H4 (cell line): ENCODE data around the gene NBPF3. TPM values are rescaled to one million over a fixed set of nuclear protein-coding genes. Genes with fewer than 3 reads are reported as not detected.
"Not testable (repeated sequence)": the region's sequence is repeated elsewhere in the genome, so short reads cannot be mapped to it uniquely, and the experiment has no call there.

Experiments
- DNase-seq: peaks from one replicate; pipeline ENCODE4 v3.0.0-alpha.2; 2015; ENCODE audit warnings: low spot score
- total RNA-seq: library from RNA; depleted of rRNA; stranded (reverse); fragments of >200 nt; shearing (Covaris generic); gene quantifications from 2 replicates; pipeline ENCODE4 v1.2.3, GENCODE V29; 2014; rRNA removed

Gene NBPF3
- total RNA-seq, 1 experiment from 2014 or later = 12.0 TPM

DNA sequence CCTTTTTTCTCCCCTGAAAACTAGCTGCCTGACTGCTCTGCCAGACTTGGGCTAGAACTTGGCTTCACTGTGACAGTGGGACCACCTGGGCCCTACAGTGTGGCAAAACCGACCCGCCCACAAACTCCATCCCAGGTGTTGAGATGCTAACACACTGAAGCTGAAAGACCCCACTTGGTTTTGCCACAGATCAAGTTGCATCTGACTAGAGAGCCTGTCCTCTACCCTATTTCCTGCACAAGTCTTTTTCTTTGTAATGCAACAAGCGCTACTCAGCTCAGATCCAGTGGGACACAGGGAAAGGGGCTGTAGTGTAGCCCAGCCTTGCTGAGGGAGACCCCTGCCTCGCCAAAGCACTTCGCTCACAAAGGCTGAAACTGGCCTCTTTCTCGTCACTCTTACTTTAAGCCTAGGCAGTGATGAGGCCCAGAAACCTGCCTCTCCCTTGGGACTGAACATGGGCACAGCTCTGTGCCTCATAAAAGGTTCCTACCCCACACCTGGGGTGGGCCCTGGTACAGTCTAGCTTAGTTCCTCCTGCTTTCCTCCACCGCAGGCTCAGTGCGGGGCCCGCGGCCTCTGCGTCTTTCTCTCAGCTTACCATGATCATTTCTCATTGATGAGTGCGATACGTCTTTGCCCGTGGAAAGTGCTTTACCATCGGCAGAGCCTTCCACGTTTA, 79.0 kb downstream of the NBPF3 start:
- no peak for DNase-seq

DNA sequence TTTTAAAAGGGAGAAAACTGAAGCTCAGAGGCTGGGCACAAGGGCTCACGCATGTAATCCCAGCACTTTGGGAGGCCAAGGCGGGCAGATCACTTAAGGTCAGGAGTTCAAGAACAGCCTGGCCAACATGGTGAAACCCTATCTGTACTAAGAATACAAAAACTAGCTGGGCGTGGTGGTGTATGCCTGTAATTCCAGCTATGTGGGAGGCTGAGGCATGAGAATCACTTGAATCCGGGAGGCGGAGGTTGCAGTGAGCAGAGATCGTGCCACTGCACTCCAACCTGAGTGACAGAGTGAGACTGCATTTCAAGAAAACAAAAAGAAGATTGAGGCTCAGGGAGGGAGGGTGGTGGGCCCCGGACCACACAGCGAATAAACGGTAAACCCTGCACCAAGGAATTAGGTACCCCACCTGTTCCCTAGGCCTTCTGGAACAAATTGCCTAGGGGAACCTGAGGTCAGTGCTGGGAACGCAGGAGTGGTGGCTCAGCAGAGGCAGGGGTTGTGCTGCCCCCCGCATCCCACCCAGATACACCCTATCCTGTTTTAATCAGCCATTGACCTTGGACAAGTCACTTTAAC, 79.6 kb downstream of the NBPF3 start:
- not testable (repeated sequence) for DNase-seq

DNA sequence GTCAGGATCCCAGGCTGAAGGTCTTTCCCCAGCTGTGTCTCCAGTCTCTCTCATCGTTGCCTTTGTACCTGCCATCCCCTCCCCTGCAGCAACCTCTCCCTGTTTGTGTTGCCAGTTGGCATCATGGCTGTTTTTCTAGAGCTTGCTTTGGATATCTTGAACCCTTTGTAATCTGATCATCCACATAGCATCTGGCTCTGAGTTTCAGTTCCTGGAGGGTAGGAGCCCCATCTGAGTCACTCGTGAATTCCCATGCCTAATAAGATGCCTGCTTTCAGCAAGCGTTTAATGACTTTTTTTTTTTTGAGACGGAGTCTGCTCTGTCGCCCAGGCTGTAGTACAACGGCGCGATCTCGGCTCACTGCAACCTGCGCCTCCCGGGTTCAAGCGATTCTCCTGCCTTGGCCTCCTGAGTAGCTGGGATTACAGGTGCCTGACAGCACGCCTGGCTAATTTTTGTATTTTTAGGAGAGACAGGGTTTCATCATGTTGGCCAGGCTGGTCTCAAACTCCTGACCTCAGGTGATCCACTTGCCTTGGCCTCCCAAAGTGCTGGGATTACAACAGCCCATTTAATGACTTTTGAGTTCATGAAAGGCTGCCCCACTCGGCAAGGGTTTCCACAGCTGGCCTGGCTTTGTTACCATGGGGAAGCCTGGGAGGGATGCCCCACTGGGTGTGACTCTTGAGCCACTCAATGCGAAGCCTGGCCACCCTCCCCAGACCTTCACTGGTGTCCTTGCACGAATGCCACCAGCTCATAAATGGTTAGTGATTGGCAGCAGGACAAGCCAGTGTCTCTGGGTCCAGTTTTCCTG, 81.2 kb downstream of the NBPF3 start:
- no peak for DNase-seq

DNA sequence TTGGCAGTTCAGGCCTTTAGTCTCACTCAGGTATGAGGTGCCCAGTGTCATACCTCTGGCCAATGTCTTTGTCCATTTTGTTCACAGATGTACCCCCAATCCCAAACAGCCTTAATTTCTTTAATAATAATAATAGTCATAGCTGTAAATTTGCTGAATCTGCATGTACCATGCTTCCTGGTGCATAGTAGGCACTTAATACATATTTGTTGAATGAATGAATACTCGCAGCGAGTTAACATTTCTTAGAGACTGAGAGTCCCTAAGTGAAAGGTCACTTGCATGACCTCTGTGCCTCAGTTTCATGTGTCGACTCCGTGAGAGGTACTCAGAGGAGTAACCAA, 81.8 kb downstream of the NBPF3 start:
- no peak for DNase-seq

DNA sequence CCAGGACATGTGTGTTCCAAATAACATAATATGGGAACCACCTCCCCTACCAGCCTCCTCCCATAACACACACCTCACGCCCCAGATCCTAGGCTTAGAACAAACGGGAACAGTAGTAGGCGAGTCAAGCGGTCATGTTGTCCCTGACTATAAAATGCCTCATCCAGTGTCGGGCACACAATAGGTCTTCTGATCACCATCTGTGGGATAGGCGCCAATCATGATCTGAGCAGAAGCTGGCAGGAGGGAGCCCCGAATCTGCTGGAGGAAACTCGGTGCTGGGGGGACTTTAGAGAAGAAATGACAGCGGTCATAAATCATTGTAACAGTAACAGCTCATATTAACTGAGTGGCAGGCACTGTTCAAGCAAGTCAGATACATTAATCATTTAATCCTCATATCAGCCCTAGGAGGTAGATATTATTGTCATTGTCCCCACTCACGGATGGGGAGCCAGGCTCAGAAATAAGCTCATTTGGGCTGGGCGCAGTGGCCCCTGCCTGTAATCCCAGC, 82.6 kb downstream of the NBPF3 start:
- DNase-seq = no peak

DNA sequence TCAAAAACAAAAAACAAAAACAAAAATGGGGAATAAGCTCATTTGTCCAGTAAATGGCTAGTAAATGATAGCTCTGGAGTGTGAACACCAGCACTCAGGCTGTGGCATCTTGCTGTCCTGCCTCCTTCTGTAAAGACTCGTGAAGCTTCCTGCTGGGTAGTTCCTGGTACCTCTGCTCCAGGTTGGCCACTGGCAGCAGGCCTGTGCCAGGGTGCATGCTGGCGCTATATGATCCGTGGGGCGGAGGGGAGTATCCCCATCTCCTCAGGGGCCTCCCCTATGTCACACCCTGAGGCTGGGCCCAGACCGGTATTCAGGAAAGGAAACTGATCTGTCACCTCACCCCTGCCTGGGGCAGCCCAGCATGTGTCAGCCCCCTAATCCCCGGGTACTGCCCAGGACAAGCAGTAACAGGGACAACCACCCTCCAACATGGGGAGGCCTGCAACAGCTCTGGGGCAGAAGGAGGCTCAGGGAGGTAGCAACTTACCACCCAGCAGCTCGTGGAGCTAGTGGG, 83.4 kb downstream of the NBPF3 start:
- no peak for DNase-seq

DNA sequence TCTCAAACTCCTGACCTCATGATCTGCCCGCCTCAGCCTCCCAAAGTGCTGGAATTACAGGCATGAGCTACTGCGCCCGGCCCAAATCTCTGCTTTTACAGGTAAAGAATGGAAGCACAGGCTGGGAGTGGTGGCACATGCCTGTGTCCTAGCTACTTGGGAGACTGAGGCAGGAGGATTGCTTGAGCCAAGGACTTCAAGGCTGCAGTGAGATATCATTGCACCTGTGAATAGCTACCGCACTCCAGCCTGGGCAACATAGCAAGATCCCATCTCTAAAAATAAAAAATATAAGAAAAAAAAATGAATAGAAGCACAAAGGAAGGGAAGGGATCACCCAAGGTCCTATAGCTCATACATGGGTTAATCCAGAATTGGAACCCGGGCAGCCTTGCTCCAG, 84.3 kb downstream of the NBPF3 start:
- no peak for DNase-seq

DNA sequence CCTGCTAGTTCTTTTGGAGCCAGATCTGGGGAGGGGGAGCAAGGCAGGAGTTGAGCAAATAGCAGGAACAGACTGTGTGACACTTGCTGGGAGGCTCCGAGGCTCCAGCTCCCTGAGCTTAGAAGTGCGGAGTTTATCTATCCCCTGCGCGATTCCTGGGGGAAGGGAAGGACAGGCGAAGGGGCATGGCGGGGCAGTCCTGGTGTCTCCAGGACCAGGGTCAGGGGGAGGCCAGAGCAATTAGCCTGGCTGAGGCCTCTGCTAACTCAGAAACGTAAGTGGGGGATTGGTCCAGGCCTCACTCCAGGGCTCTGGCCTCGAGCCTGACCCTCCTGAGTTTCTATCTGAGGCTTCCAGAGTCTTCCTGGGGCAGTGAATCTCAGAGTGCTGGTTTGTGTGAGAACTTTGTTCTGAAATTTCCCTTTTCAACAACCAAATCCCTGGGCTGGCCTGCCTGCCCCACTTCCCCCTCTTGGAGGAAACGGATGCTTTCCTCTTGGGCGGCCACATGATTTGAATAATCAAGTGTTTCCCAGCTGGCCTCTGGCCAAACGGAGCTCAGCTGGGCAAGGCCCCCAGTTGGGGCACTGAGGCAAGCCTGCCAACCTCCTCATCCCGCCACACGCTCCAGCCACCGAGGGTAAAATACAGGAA, 84.9 kb downstream of the NBPF3 start:
- DNase-seq = no peak

DNA sequence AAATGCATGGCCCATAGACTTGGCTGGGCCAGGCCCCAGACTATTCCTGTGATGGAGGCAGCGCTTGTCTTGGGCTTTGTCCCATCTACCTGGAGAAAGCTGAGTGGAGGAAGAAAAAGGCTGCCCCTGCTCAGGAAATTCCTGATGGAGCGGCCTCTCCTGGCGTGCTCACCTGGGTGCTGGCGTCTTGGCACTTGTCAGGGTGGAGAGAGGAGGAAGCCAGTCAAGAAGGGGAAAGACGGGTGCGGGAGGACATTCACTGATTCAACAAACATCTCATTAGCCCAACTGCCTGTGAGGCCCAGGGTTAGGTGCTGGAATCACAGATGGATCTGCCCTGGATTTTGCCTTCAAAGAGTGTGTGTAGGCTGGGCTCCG, 85.4 kb downstream of the NBPF3 start:
- no peak for DNase-seq

DNA sequence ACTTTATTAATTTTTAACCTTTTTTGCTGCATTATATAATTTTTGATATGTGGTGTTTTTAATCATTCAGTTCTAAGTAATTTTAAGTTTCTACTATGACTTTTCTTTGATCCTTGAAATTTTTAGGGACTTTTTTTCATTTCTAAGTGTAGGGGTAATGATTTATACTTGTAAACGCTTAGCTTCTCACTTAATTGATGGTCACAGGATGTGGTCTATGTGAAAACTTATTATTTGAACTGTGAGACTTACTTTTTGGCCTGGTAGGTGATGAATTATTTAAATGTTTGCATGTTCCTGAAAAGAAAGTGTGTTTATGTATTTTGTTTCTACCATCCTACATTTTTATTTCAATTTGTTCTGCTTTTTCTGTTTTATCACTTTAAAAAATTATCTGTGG, 86.5 kb downstream of the NBPF3 start:
- no peak for DNase-seq

DNA sequence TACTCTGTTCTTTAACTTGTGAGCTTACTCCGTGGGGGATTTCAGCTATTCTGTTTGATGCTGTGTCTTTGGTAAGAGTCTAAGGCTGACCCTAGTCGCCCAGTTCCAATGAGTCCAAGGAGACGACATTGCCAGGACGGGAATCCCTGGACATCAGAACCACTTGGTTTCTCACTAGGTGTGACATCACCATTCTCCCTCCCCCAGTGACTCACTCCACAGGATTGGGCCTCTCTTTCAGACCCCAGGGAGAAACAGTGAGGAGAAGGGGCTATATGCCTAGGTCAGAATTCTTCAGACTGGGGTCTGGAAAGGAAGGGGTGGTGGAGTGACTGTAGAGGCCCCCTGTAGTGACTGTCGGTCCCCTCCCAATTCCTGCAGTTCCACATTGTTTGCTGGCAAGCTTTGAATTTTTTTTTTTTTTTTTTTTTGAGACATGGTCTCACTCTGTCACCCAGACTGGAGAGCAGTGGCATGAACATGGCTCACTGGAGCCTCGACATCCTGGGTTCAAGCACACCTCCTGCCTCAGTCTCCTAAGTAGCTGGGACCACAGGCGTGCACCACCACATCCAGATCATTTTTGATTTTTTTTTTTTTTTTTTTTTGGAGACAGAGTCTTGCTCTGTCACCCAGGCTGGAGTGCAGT, 90.6 kb downstream of the NBPF3 start:
- DNase-seq = no peak

DNA sequence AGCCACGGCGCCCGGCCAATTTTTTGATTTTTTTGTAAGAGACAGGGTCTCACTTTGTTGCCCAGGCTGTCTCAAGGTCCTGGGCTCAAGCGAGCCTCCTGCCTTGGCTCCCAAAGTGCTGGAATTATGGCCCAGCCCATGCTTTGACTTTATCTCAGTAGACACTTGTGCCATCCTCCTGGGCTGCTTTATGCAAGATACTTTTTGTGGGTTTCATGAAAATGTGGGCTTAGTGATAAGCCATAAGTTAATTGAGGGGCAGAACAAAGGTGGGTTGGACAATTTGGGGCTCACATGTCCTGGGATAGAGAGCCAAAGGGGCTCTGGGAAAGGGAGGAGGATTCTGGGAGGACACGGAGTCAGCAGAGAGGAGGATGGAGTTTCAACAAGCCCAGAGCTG, 91.3 kb downstream of the NBPF3 start:
- DNase-seq = no peak

DNA sequence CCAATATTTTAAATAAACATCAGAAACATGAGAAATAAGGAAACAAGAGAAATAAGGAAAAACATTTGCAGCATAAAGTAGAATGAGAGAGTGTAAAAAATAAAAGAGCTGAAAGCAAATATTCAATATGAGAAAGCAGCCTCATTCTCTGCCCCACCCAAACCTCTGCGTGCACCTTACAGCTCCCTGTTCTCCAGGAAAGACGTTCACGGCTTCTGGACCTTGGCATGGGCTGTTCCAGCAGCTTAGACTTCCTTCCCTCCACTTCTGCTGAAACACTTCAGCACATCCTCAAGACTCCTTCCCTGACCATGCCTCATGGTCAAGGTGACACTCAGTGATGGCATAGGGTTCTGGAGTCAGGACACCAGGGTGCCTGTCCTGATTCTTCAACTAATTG, 92.6 kb downstream of the NBPF3 start:
- no peak for DNase-seq

DNA sequence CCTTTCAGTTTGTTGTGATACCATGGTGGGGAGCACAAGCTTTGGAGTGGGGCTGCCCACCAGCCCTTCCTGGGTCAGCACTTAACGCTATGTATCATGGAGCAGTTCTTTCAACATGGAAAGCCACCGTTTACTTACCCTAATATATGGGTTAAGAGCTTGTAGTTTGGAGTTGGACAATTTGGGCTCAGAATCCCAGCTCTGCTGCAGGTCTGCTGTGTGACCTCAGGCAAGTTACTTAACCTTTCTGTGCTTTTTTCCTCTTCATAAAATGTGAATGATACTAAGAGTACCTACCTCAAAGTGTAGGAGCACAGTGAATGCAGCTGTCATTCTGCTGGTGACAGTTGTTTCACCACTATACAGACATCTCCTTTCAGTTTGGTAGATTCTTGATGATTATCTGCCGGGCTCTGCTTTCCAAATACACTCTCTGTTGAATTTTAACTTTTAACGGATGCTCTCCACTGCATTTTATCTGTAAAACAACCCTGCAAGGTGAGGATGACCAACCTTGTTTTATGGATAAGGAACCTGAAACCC, 93.1 kb downstream of the NBPF3 start:
- no peak for DNase-seq

DNA sequence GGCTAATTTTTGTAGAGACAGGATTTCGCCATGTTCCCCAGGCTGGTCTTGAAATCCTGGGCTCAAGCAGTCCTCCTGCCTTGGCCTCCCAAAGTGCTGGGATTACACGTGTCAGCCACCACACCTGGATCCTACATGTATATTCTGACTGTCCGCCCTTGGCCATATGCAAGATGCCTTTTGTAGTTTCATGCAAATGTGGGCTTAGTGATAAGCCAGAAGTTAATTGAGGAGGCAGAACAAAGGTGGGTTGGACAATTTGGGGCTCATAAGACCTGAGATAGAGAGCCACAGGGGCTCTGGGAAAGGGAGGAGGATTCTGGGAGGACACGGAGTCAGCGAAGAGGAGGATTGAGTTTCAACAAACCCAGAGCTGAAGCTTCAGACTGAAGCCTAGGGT, 94.2 kb downstream of the NBPF3 start:
- no peak for DNase-seq

Other genes starting within 250 kb of the NBPF3 start
- 55.2 and 64.7 TPM in 2 replicates for gene ECE1, start 149.7 kb upstream of the NBPF3 start, total RNA-seq
- 0.14 TPM in 1 of 2 replicates, not detected in the other for gene ALPL, start 69.3 kb downstream of the NBPF3 start, total RNA-seq
- gene RAP1GAP, start 229.2 kb downstream of the NBPF3 start, total RNA-seq = 2.0 and 2.3 TPM in 2 replicates